Measurements from ENCODE around the gene KMT2C. TPM values are rescaled to one million over a fixed set of nuclear protein-coding genes. Genes with fewer than 3 reads are reported as not detected.

KMT2C gene
- total RNA-seq, 1 donor = 34.3 TPM

GRCh38 chr7:152149363-152149762 is 286.4 kb downstream of the KMT2C start:
- H3K4me3 ChIP-seq (ENCODE audit: low read depth, low read length) = no peak overlapping the region
- DNase-seq (ENCODE audit: low read depth) = no peak

DNA sequence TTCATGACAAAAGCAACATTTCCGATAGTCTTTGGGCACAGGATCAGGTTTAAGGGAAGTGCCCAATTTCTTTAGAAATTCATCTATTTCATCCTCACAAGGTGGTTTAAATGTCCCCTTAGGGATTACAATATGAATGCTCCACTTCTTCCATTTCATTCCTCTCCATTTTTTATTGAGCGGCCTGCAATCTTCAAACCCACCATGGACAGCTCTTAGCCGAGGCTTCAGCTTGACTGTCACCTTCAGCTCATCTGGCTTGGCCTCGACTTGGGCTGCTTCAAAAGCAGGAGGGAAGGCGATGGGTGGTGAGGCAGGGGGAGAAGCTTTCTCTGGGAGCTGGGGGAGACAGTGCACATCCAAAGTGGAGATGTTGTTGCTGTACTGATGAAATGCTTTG is 287.1 kb downstream of the KMT2C start:
- DNase-seq (ENCODE audit: low read depth) = no peak
- TF ChIP-seq CTCF (IDR thresholded peaks at IDR 0.05; ENCODE audit: insufficient read depth, low read length) = no peak
- H3K4me3 ChIP-seq (ENCODE audit: low read depth, low read length) = no peak overlapping the region

More at GRCh38 chr7:152149363-152149762, 286.4 kb downstream of the KMT2C start:
- TF ChIP-seq CTCF (IDR thresholded peaks at IDR 0.05; ENCODE audit: insufficient read depth, low read length) = no peak

GRCh38 chr7:152145853-152146466 is 289.8 kb downstream of the KMT2C start:
- TF ChIP-seq CTCF (IDR thresholded peaks at IDR 0.05; ENCODE audit: insufficient read depth, low read length) = peak; percentile 72
- no peak overlapping the region for H3K4me3 ChIP-seq (ENCODE audit: low read depth, low read length)
- DNase-seq (ENCODE audit: low read depth) = peak; percentile 95

GRCh38 chr7:152144557-152145245 is 291.1 kb downstream of the KMT2C start:
- no peak overlapping the region for H3K4me3 ChIP-seq (ENCODE audit: low read depth, low read length)
- DNase-seq (ENCODE audit: low read depth) = no peak
- no peak for TF ChIP-seq CTCF (IDR thresholded peaks at IDR 0.05; ENCODE audit: insufficient read depth, low read length)

DNA sequence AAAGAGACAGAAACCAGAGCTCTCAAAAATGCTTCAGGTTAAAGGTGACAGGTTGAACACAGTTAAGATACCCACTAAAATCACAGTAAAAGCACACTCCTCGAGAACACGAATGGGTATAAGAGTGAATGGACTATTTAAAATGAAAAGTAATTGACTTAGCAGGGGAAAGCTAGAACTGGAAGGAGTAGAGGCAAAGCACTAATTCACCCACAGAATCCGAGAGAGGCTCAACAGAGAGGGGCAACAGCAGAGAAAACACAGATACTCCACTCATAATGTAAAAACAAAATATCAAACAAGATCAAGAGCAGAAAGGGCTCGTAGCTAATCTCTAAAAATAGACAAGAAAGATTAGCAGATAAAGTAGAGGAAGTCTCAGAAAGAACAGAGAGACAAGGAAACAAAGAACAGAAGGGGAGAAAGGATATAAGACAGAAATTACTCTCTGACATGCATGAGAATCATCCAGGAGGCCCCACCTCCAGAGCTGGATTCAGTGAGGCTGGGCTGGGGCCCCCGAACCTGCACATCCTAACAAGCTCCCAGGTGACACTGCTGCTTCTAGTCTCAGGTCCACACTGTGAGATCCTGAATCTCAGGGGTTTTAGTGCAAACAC is 292.7 kb downstream of the KMT2C start:
- no peak for TF ChIP-seq CTCF (IDR thresholded peaks at IDR 0.05; ENCODE audit: insufficient read depth, low read length)
- no peak overlapping the region for H3K4me3 ChIP-seq (ENCODE audit: low read depth, low read length)
- no peak for DNase-seq (ENCODE audit: low read depth)

DNA sequence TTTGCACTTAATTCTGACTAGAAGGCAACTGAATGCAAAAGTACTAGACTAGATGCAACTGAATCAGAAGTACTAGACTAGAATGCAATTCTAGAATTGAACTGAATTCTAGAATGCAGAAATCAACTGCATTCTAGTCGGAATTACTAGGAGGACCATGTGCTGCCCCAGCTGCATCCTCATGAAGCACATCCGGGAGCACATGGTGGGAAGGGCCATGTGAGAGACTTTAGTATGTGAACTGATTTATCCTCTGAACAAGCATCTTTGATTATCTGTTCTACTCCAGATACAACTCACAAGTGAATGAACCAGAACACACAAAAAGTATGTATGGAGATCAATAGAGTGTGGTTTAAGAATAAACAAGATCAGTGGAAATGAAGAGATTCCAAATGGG is 295.2 kb downstream of the KMT2C start:
- no peak overlapping the region for H3K4me3 ChIP-seq (ENCODE audit: low read depth, low read length)
- no peak for TF ChIP-seq CTCF (IDR thresholded peaks at IDR 0.05; ENCODE audit: insufficient read depth, low read length)
- DNase-seq (ENCODE audit: low read depth) = no peak

Data from fibroblast of the aortic adventitia (primary cell).